GM21360 (cell line): ENCODE data around the gene FCN3.
"Not testable (repeated sequence)": the region's sequence is repeated elsewhere in the genome, so short reads cannot be mapped to it uniquely, and the experiment has no call there.

Experiments
- ATAC-seq: cut with Tn5 transposase; IDR thresholded peaks from one replicate; pipeline ENCODE4 v1.9.1; 2021; ENCODE audit warnings: mild to moderate bottlenecking, moderate library complexity; ENCODE audit not compliant: unreplicated experiment

The FCN3 gene

DNA sequence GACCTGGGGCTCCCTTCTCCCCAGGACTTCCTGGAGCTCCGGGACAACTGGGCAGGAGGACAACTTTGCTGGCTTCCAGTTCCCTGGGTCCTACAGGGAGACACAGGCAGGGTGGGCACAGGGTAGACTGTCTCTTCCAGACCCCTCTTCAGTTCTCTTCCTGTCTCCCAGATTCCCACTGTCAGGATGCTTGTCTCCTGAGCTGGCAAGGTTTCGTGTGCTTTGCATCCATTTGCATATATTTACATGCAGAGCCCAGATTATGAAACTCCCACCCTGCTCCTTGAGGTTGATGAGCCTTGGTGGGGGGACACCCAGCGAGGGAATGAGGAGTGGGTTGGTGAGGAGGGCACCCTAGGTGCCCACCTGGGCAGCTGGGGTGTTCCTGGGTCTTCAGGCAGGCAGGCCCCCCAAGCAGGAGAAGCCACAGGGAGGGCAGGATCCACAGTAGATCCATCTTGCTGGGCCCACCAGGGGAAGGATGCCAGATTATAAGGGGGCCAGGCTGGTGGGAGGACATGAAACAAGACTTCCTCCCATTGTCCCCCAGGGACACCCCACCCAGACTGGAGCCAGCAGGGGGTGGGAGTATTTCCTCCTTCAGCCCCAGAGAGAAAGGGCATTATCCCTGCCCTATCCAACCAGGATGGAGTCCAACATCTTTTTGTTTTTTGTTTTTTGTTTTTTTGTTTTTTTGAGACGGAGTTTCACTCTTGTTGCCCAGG is at the start of gene FCN3:
Gene FCN3, minus strand, starts transcription at position 463 of the 725 bp plus-strand sequence. Its CDS starts 6 bp downstream, at position 457.
- ATAC-seq, result no peak

DNA sequence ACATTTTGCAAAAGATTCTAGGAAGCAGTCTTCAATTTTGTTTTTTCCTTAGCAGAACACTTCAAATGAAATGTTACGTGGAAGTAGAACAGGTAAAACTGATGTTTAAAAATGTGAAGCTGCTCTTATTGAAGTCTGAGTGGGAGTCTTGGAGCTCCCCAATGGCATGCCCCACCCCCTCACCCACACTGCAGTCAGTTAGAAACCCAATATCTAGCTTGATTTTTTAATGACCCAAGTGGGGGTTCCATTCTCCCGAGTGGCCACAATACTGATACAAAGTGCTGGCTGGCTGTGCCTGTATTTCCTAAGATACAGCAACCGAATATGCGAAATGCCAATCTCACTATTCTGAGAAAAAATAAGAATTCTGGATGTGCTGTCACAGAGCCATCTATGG is 49.1 kb upstream of the FCN3 start:
- ATAC-seq, result no peak

DNA sequence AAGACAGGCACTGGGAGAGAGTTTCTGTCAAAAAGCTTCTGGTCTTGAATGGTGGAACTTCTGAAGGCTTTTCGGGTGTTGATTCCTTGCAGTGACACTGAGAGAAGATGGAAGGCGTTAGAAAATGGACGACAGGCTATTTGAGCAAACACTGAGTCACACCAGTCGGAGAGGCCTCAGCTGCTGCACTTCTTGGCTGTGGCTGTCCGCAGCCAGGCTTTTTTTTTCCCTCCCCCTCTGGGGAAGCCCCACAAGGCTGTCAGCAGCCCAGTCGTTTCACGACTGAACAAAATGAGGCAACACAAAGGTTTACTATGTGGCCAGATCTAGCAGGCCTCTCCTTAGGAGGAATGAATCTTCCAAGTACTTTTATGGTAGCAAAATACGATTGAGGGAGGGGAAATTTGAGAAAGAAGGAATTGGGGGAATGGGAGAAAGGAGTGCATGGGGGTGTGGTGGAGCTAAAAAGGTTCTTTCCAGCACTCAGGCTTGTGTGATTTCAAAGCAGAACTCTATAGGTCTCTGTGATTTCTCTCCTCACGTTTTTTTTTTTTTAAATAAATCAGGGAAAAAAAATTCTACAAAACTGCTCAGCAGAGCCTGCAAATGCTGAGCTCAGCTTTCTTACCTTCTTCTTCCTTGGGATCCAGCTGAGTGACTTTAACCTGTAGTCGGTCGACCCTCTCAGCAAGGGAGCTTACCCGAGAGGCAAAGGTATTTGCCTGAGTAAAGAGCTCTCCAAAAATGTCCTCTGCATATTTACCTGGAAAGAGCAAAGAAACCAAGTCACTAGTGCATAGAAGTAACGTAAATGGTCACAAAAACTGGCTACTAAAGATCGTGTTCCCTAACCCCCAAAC is 43.9 kb upstream of the FCN3 start:
- ATAC-seq, result no peak

DNA sequence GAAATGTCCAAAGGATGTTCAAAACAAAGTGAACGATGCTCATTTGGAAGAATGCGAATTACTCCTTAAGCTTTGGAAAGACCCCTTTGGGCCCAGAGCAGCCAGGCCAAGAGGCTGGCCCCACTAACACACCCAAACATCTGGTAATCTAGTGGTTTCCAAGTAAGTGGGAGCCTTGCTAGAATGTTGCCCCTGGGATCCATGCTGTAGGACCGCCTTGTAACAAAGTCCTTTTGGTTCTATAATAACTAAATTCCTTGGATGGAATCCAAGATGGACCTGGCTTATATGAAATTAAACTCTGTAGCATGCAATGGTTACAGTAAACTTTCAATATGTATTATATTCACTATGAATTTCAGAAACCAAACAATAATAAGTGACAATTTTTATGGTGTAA is 43.1 kb upstream of the FCN3 start:
- no peak for ATAC-seq

DNA sequence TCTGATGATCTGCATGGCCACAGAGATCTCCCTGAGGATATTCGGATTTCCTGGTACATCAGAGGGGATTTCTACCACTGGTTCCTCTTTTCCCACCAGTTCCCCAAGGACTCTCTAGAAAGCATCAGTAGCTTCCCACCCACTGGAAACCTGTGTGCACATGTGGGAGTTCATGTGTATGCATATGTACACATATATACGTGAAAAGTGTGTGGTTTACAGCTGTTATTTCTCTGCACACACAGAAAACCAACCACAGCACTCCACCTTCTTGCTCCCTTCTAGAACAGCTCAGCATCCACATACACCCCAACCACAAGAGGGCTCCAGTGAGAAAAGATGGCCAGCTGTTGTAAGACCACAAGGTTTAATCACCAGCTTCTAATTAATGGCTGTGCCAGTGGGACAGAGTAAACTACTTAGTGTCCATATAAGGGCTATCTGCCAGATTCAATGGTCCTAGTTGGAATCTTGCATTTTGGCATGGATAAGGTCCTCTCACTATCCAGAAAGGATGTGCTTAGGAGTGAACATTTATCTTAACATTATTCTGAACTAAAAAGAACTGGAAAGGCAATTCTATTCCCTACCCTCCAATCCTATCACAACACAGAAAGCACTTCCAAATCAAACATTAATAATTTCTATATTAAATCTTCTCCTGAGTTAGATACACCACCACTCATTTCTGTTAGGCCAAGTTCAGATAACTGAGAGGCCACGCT is 41.9 kb upstream of the FCN3 start:
- no peak for ATAC-seq

DNA sequence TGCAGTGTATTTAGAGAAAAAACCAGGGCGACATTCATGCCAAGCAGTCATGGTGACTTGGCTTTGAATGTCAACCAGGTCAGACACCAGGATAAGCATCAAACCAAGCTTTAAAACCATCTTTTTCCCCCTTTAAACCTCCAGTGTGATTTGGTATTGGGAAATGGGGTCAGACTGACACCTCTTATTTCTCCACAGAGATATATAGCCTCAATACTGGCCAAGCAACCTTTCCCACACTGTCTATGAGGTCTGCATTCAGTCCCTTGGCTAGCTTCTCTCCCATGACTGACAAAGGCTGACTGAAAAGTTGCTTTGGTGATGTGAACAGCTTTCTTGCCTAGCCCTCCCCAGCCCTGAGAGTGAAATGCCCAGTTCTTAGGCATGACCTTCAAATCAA is 39.5 kb upstream of the FCN3 start:
- ATAC-seq, result no peak

DNA sequence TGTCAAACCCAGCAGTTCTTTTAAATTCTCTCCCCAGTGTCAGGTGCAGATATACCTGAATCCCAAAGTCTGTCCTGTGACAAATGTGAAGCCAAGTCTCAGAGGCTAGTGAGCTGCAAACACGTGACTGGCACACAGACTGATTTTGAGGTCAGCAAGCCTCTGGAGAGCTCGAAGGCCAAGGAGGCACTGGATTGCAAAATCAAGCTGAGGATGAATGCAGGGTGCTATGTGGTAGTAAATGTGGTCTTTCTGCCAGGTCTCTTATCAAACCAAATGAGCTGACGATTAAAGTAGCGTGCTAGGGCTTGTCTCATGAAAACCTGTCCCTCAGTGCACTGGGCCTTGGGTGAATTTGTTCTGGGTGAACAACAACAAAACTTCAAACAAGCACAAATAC is 38.4 kb upstream of the FCN3 start:
- ATAC-seq, result no peak

DNA sequence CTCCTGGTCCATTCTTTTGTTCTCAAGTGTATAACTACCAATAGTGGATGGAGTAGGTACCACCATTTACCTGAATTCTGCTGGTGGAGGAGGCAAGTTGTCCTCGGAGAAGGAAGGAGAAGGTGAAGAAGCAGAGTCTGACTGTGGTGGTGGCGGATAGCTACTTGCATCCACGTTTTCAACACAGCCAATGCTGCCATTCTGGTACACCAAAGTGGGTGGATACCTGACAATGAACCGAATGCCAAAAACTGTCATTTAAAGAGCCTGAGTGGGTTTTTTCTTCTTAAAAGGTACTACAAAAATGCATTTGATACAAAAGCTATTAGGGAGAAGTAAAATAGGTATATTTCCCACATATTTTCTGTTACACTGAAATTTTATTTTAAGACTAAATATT is 37.9 kb upstream of the FCN3 start:
- ATAC-seq, result no peak

DNA sequence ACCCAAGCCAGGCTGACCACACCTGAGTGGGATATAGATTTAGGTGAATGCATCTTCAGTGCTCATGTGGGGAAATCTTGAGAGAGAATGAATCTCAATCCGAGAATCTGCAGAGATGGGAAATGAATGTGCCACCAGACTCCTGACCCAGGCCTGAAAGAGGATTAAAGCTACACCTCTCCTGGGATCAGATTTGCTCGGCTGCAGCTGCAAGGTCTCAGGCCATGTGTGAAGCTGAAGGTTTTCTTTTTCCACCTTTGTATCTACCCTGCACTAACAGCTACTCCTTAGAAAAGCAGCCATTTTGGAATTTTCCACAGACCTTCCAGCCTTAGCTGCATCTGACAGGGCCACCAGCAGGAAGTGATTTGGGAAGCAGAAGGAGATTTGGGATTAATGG is 36.1 kb upstream of the FCN3 start:
- no peak for ATAC-seq

DNA sequence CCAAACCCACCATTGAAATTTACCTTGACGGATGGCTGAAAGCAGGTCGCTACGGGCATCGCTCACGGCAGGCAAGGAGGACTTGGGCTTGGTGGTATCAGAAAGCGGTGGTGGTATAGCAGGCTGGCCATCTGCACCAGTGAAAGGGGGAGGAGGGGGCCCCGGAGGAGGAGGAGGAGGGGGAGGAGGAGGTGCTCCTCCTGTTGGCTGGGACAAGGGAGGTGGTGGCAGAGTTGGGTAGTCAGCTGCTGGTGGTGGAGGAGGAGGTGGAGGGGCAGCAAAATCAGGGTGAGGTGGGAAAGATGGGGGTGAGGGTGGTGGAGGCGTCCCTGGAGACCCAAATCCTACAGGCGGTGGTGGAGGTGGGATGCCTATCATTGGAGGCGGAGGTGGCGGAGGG is 35.0 kb upstream of the FCN3 start:
- no peak for ATAC-seq

DNA sequence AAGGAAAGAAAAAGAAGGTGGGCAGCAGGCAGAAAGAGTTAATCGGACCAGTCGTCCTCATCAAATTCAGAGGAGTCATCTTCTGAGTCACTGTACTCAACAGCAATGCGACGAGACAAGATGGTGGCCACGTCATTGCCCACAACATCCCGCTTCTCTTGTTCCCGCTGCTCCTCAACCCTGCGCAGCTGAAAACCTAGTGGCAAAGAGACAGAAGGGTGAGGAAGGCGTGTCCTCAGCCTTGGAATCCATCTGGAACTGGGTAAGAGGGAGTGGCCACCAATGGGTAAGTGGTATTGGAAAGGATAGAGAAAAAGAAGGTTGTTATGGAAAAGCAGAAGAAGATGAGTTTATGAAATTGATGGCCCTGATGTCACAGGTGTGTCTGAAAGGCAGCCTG is 33.5 kb upstream of the FCN3 start:
- no peak for ATAC-seq

DNA sequence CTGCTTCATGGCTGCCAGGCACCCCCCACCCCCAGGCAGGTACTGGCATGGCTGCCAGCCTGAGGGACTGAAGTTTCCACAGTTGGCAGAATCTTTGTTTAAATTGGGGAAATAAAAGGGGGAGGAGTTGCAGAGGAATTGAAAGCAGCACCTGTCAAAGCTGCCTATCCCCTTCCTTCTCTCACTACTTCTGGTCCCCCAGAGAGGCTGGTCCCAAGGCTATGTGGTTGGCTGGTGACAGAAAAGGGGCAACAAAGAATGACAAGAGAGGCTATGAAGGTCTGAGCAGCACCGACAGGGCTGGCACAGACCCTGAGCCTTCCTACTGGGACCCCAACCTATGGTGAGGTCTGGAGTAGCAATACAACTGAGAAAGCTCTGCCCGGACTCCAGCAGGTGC is 32.2 kb upstream of the FCN3 start:
- ATAC-seq, result not testable (repeated sequence)

DNA sequence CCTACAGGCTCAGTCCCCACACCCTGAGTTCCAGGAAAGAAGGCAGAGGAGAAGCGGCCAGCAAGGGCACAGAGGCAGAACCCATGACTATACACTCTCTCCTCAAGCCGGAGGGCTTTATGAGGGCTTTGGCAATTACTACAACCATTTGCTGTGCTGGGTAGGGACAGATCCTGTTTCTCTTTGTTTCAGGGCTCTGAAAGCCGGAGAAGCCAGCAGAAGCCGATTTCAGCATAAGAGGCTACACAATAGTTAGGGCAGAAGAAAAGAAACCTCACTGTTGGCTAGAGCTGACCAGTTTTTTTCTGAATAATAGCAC is 31.7 kb upstream of the FCN3 start:
- ATAC-seq, result no peak

DNA sequence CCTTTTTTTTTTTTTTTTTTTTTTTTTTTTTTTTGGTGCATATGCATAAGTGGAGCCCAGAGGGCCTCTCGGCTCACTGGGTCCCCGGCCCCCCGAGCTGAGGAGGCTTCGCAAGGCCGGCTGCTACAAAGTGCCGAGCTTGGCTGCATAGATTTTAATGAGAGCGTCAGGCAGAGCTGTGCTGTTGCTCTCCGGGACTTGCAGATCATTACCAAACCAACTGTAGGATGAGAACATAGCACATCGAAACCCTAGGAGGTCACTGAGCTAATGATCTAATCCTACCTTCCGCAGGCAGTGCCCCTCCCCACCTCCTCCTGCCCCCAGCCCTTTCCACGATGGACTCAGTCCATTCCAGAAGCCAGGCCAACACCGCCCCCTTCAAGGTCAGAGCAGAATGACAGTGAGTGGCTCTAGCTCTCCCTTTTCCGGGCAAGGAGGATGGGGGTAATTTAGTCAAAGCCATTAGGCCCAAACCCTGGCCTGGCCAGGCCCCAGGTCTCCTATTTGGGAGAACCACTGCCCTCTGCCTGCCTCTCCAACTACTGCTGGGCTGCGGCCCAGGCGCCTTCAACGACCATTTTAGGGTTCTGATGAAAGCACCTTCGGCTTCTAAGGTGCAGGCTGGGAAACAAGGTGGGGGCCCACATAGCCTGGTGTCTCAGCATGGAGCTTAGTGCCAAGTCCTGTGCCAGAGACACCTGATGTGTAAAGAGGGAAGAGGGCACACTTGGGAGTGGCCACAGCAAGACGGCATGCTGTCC is 31.2 kb upstream of the FCN3 start:
- ATAC-seq, result not testable (repeated sequence)

DNA sequence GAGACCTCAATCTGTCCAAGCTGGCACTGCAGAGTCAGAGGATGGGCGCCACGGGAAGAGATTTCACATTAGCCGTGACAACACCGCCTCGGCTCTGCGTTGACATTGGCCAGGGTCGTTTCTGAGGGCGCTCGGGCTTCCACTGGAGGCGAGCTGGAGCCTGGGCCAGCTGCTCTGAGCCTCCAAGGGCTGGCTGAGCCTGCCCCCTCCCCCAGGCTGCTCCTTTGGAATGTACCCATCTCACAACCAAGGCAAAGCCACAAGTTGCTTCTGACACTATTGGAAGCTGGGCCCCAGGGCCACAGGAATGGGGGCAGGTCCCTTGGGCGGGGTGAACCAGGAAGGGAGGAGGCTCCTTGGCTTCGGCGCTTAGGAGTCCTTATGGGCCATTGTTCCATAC is 30.4 kb upstream of the FCN3 start:
- no peak for ATAC-seq

DNA sequence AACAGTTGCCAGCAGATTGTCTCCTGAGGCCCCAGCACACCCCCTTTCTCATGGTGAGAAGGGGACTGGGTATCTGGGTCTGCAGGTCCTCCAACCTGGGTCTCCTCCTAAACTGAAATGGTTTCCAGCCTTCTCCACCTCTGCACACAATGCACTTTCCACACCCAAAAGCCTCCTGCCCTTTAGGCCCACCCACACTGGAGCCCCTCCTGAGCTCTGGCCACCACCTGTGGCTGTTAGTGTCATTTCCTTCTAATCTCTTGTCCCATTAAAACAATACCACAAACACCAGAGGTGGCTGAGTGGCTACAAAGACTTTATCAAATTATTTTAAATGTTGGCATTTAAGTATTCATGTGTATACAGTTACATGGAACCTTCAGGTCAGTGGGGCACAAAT is 29.3 kb upstream of the FCN3 start:
- ATAC-seq, result no peak

DNA sequence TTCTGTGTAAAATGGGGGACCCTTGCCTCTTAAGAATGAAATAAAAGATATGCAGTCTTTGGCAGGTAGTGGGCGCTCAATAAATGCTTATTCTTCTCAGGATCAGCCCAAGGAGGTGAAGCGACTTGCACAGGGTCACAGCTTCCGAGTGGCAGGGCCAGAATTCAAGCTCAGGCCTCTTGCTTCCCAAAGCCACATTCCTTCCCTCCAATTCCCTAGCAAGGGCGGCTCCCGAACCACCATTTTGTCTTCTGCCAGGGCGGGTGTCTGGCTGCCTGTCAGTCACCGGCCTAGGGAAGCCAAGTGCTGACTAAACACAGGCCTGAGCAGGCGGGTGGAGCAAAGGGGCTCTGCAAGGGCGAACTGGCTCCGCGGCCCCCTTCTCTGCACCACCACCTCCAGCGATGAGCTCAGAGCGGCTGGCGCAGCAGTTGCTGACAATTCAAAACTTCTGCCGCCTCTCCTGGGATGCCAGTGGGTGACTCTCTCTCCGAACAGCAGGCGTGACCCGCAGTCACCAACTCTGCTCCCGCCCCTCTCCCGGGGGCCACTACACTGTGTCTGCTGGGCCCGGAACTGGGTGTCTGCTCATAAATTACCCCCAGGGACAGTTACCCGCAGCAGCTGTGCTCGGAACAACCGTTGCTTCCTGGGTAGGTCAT is 28.6 kb upstream of the FCN3 start:
- ATAC-seq, result no peak

DNA sequence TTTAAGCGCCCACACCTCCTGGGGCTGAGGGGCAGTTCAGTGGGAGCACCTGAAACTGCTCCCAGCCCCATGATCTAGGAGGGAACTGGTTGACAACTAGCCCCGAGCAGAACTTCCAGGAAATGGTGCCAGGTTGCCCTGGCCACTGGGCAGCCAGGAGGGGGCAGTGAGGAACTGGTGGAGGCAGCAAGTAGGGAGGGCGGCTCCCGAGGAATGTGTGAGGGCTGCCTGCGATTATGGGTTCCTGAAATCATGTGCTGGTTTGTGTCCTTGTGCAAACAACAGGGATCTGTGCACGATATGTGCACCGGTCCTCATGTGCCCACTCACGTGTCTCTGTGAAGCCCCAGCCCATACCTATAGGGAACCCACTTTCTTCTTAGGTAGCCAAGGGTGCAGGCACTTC is 27.7 kb upstream of the FCN3 start:
- no peak for ATAC-seq

DNA sequence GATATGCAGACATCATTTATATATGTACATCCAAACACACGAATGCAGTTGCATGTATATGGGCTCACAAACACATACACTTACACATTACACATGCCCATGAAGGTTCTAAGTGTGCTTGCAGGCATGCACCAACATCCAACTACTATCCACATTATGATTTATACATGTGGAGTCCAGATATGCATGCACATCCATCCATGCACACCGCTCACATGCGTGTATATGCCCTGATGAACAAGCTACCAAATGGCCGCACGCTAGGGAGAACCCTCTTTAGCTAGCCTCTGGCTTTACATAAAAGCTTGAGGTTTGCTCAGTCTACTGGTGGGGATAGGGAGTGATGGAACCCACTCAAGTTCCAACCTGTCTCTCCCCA is 26.3 kb upstream of the FCN3 start:
- ATAC-seq, result no peak

DNA sequence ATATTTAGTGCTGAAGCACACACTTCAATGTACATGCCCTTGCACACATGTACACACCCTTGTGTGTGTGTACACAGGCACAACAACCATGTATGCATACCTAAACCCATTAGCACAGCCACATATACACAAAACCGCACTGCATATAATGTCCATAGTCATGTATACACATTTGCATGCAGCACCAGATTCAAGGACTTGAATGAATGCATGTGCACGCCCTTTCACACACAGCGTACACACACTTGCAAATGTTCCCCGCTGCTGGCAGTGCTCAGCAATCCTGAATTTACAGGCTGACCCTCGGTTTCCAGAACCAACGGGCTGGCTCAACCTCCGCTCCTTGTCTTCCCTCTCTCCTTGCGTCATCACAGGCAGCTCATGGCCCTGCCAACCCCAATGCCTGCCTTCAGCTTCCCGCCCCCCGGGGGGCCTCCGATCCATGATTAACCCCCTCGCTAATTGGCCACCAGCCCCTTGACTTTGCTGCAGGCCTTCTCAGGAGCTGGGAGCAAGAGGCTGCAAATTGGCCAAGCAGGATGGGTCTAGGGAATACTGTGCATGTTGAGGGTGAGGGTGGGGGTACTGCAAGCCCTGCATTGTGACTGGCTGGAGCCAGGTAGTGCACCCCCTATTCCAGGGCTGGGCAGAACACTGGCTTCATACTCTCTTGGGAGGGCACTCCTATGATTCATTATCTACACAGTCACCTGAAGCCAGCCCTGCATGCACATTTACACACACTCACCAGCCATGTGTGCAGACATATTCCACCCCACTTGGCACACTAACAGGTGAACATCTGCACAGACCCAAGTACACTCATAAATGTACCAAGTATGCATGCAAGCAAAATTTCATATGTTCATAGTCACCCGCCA is 25.7 kb upstream of the FCN3 start:
- no peak for ATAC-seq
